PC-9 (cell line): ENCODE results near the gene INPP5A. TPM values are rescaled to one million over a fixed set of nuclear protein-coding genes. Genes with fewer than 3 reads are reported as not detected.

Source experiments
- BruUV-seq: library from RNA; stranded (reverse); fragments of 400-500 nt; replicated peaks from 2 replicates; lab custom pipeline; 2021; lab: Mats Ljungman, UMichigan
- CTCF ChIA-PET: fragments of 300-600 bp; sonication (Branson Sonifier 250); formaldehyde crosslinking; loops from one replicate; lab custom pipeline; 2022; ENCODE audit warnings: antibody characterized with exemption; lab: Charles Lee
- POLR2A ChIA-PET: fragments of 300-600 bp; sonication (Branson Sonifier 250); formaldehyde crosslinking; loops from one replicate; lab custom pipeline; 2022; ENCODE audit warnings: antibody characterized with exemption; ENCODE audit not compliant: unreplicated experiment; lab: Charles Lee
- DNase-seq, 2 experiments: peaks; one replicate each; pipeline versions ENCODE4 v3.0.0 to v3.0.0-alpha.2; 2015 to 2022; ENCODE audit warnings: mixed read lengths in 1 of 2
- H2AFZ ChIP-seq: fragments of 200-600 bp; sonication (generic); 2 replicates; pipeline ENCODE4 v1.8.1; 2017; ENCODE audit warnings: antibody characterized with exemption
- H3F3A ChIP-seq: fragments of 200-600 bp; sonication (generic); 2 replicates; pipeline ENCODE4 v1.8.1; 2017; ENCODE audit warnings: antibody characterized with exemption, mild to moderate bottlenecking, low read depth; ENCODE audit not compliant: insufficient read depth
- H3K27ac ChIP-seq: fragments of 200-600 bp; sonication (generic); 2 replicates; pipeline ENCODE4 v1.6.1; 2016; ENCODE audit warnings: mixed run types
- H3K27me3 ChIP-seq: fragments of 200-600 bp; sonication (generic); 2 replicates; pipeline ENCODE4 v1.6.1; 2016; ENCODE audit warnings: low read depth, mixed run types; ENCODE audit not compliant: insufficient read depth
- H3K36me3 ChIP-seq: fragments of 200-600 bp; sonication (generic); 2 replicates; pipeline ENCODE4 v1.6.1; 2016; ENCODE audit warnings: low read depth, mixed run types
- H3K4me1 ChIP-seq: fragments of 200-600 bp; sonication (generic); replicated peaks from 2 replicates; pipeline ENCODE4 v1.6.1; 2016; ENCODE audit warnings: mixed run types; ENCODE audit not compliant: insufficient read depth
- H3K4me2 ChIP-seq: fragments of 200-600 bp; sonication (generic); 2 replicates; pipeline ENCODE4 v1.6.1; 2017; ENCODE audit warnings: mixed run types
- H3K4me3 ChIP-seq: fragments of 200-600 bp; sonication (generic); 2 replicates; pipeline ENCODE4 v1.6.1; 2016; ENCODE audit warnings: mixed run types
- H3K79me2 ChIP-seq: fragments of 200-600 bp; sonication (generic); 2 replicates; pipeline ENCODE4 v1.6.1; 2017; ENCODE audit warnings: low read depth, mixed run types
- H3K9me2 ChIP-seq: fragments of 200-600 bp; sonication (generic); 2 replicates; pipeline ENCODE4 v1.8.1; 2017; ENCODE audit warnings: mild to moderate bottlenecking; ENCODE audit not compliant: insufficient read depth
- H3K9me3 ChIP-seq: fragments of 200-600 bp; sonication (generic); 2 replicates; pipeline ENCODE4 v1.8.1; 2016; ENCODE audit warnings: low read depth; ENCODE audit not compliant: insufficient read depth
- H4K20me1 ChIP-seq: fragments of 200-600 bp; sonication (generic); 2 replicates; pipeline ENCODE4 v1.8.1; 2017; ENCODE audit not compliant: insufficient read depth
- EZH2 ChIP-seq: fragments of 200-600 bp; sonication (generic); IDR thresholded peaks from 2 replicates; pipeline ENCODE4 v1.8.0; 2017; ENCODE audit warnings: antibody characterized with exemption, low read depth
- intact Hi-C: fragments of 100-400 bp; cut with micrococcal nuclease; formaldehyde crosslinking; loops from one replicate; pipeline ENCODE4 v1.10.0; 2022; ENCODE audit not compliant: unreplicated experiment
- total RNA-seq: library from RNA; stranded (reverse); gene quantifications from 2 replicates; pipeline ENCODE4 v1.2.3, GENCODE V29; 2021
- TF ChIP-seq, protein P1 (sequence below): fragments of 200-600 bp; sonication (generic); conservative IDR thresholded peaks from 2 replicates; pipeline ENCODE4 v1.6.1; 2017; ENCODE audit warnings: mixed run types, antibody characterized with exemption, mild to moderate bottlenecking, moderate library complexity

INPP5A gene
- total RNA-seq, 1 experiment from 2014 or later: 18.4 TPM

DNA sequence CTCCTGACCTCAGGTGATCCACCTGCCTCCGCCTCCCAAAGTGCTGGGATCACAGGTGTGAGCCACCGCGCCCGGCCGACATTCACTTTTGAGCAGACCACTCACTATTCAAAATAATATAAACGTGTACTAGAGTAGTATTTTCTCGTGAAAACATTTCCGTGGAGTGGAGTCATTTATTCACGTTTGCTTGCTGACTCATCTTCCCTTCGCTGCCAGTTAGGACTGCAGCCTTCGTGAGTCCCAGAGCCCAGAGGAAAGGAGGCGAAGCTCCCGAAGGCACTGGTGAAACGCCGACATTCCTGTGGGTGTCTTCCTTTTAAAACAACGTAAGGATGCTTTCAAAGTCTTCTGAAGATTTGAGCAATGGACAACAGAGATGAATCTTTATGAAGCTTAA, 10.9 kb upstream of the INPP5A start:
- Histone ChIP-seq H3K4me3 (no peak overlapping the region), H3K79me2 (no peaks in the 10 kb centered on the region), H3K27me3 (no peaks in the 10 kb centered on the region), H3K36me3 (no peaks in the 10 kb centered on the region), H3K27ac (no peak overlapping the region), H3K9me3 (no peaks in the 10 kb centered on the region), H2AFZ (no peak overlapping the region), H3K4me2 (no peak overlapping the region), H3F3A (peaks cover under 1% of the 10 kb centered on the region), H3K4me1 (peaks cover 4% of the 10 kb centered on the region), H3K9me2 (no peaks in the 10 kb centered on the region), H4K20me1 (no peaks in the 10 kb centered on the region)
- TF ChIP-seq, protein P1, sequence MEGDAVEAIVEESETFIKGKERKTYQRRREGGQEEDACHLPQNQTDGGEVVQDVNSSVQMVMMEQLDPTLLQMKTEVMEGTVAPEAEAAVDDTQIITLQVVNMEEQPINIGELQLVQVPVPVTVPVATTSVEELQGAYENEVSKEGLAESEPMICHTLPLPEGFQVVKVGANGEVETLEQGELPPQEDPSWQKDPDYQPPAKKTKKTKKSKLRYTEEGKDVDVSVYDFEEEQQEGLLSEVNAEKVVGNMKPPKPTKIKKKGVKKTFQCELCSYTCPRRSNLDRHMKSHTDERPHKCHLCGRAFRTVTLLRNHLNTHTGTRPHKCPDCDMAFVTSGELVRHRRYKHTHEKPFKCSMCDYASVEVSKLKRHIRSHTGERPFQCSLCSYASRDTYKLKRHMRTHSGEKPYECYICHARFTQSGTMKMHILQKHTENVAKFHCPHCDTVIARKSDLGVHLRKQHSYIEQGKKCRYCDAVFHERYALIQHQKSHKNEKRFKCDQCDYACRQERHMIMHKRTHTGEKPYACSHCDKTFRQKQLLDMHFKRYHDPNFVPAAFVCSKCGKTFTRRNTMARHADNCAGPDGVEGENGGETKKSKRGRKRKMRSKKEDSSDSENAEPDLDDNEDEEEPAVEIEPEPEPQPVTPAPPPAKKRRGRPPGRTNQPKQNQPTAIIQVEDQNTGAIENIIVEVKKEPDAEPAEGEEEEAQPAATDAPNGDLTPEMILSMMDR: no peak
- TF ChIP-seq EZH2: no peak
- CTCF ChIA-PET: no interaction called here
- POLR2A ChIA-PET: no interaction called here
- intact Hi-C loops: no loop called here
- DNase-seq: no peak
- BruUV-seq: no TSS peak

GRCh38 chr10:132527339-132528063, 10.1 kb upstream of the INPP5A start:
- POLR2A ChIA-PET: no interaction called here
- H2AFZ ChIP-seq: no peak overlapping the region
- H3K9me3 ChIP-seq: no peaks in the 10 kb centered on the region
- no peaks in the 10 kb centered on the region for H3K27me3 ChIP-seq
- TF ChIP-seq, protein P1: no peak
- no peak for TF ChIP-seq EZH2
- CTCF ChIA-PET: no interaction called here
- H3K4me1 ChIP-seq: peaks cover 12% of the 10 kb centered on the region
- no peaks in the 10 kb centered on the region for H3K36me3 ChIP-seq
- no peak overlapping the region for H3K4me2 ChIP-seq
- H3F3A ChIP-seq: peaks cover 9% of the 10 kb centered on the region
- no peak overlapping the region for H3K4me3 ChIP-seq
- DNase-seq: no peak
- H3K9me2 ChIP-seq: no peaks in the 10 kb centered on the region
- no peaks in the 10 kb centered on the region for H3K79me2 ChIP-seq
- no peaks in the 10 kb centered on the region for H4K20me1 ChIP-seq
- no TSS peak for BruUV-seq
- intact Hi-C loops: no loop called here
- H3K27ac ChIP-seq: no peak overlapping the region

DNA sequence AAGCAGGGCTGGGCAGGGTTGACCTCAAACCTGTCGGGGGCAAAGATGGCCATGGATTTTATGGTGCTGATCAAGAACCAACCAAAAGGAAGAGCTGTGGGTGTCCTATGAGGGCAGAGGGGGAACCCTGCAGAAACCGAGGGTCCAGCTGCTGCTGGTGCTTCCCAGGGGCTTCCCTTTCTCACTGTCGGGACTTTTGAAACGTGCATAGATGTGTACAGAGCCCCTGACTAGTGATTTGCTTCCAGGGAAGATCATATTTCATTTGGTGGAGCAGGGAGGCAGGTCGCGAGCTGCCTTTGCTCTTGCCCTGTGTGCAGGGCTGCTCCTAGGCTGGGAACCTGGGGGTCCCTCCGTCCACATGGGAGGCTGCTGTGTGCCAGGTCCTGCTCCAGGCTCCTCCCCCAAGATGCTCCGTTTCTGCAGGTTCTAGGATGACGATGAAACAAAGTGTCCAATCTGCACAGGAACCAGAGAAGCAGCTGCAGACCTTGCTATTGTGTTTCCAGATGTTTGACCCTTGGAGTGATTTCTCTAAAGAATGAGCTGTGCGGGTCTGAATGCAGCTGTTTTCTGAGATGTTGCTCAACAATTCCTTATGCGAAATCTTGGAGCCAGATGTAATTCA, 9.4 kb upstream of the INPP5A start:
- DNase-seq: no peak
- POLR2A ChIA-PET: no interaction called here
- Histone ChIP-seq H3K27ac (no peak overlapping the region), H3F3A (peaks cover 14% of the 10 kb centered on the region), H3K27me3 (no peaks in the 10 kb centered on the region), H4K20me1 (no peaks in the 10 kb centered on the region), H3K4me2 (no peak overlapping the region), H3K4me3 (no peak overlapping the region), H3K36me3 (no peaks in the 10 kb centered on the region), H3K79me2 (no peaks in the 10 kb centered on the region), H3K9me3 (no peaks in the 10 kb centered on the region), H2AFZ (no peak overlapping the region), H3K9me2 (no peaks in the 10 kb centered on the region), H3K4me1 (peaks cover 15% of the 10 kb centered on the region)
- no peak for TF ChIP-seq EZH2
- TF ChIP-seq, protein P1: no peak
- intact Hi-C loops: no loop called here
- CTCF ChIA-PET: no interaction called here
- BruUV-seq: no TSS peak
